Mammary epithelial cell (primary cell): ENCODE results near the gene LAMB4.

ENCODE experiments used
- EZH2 ChIP-seq: IDR thresholded peaks from 2 replicates; pipeline ENCODE4 v1.6.1; 2012; ENCODE audit warnings: low read length, inconsistent platforms, borderline replicate concordance
- TF ChIP-seq, protein P1 (sequence below), 2 donors: IDR thresholded peaks in 1 of 2; conservative IDR thresholded peaks in 1 of 2; 2 replicates each; pipeline ENCODE4 v1.5.1; 2011 to 2012; ENCODE audit warnings: inconsistent platforms in 2 of 2, low read length in 2 of 2, mild to moderate bottlenecking in 2 of 2, control low read depth in 1 of 2, low read depth in 1 of 2; ENCODE audit not compliant: insufficient read depth in 1 of 2; ENCODE audit errors: extremely low read depth in 1 of 2

DNA sequence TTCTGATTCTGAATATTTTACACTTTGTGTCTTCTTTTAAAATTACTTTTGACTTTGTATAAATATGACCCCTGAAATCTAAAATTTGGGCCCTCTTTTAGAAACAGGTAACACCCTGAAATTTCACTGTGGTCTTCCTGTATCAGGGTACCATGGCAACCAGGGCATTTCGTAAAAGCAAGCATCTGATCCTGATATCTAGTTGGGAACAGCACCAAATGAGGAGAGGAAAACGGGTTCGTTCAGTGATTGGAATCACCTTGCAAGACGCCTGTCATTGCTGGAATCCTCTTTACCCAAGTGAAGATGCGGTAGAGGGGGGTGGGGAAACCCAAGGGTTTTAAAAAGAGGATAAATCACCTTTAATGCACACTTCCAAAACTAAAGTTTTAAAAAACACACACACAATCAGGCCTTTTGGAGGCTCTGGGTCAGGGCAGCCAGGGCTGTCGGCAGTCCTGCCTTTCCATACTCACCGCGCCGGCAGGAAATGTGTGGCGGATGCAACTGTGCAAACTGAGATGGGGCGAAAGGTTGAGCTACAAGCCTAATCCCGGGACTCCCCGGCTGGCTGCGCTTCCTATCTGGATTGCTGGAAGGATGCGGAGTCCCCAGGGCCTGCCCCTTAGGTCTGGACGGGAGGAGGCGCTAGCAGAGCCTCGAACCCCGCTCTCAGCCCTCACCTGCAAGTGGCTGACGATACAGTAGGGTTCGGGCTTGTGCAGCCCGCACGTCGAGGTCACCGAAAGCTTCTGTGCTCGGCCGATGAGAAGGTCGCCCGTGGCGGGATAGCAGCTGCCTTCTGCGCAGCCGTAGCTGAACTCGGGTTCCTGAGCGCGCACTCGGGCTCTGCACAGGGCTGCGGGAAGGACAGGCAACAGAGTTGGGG is 129.0 kb downstream of the LAMB4 start:
- TF ChIP-seq, protein P1, sequence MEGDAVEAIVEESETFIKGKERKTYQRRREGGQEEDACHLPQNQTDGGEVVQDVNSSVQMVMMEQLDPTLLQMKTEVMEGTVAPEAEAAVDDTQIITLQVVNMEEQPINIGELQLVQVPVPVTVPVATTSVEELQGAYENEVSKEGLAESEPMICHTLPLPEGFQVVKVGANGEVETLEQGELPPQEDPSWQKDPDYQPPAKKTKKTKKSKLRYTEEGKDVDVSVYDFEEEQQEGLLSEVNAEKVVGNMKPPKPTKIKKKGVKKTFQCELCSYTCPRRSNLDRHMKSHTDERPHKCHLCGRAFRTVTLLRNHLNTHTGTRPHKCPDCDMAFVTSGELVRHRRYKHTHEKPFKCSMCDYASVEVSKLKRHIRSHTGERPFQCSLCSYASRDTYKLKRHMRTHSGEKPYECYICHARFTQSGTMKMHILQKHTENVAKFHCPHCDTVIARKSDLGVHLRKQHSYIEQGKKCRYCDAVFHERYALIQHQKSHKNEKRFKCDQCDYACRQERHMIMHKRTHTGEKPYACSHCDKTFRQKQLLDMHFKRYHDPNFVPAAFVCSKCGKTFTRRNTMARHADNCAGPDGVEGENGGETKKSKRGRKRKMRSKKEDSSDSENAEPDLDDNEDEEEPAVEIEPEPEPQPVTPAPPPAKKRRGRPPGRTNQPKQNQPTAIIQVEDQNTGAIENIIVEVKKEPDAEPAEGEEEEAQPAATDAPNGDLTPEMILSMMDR (conservative IDR thresholded peaks at IDR 0.05 in 1 of 2, IDR thresholded peaks at IDR 0.05 in 1 of 2; ENCODE audit: extremely low read depth in 1 of 2, insufficient read depth in 1 of 2, low read depth in 1 of 2, low read length in 2 of 2): no peak
- TF ChIP-seq EZH2: no peak
